NCI-H446 (cell line): ENCODE data around the gene WNK2.
"Not testable (repeated sequence)": the region's sequence is repeated elsewhere in the genome, so short reads cannot be mapped to it uniquely, and the experiment has no call there.

Experiments
- DNase-seq, 2 experiments: peaks; one replicate each; lab custom pipeline; 2025; lab: John Stamatoyannopoulos, UW

Gene WNK2

GRCh38 chr9:93183663-93184431 lies at the start of gene WNK2:
Gene WNK2 (plus strand): TSS chr9:93184139. CDS start chr9:93184930, 791 bp downstream.
- peak in 1 of 2 experiments; percentile 37 for DNase-seq

DNA sequence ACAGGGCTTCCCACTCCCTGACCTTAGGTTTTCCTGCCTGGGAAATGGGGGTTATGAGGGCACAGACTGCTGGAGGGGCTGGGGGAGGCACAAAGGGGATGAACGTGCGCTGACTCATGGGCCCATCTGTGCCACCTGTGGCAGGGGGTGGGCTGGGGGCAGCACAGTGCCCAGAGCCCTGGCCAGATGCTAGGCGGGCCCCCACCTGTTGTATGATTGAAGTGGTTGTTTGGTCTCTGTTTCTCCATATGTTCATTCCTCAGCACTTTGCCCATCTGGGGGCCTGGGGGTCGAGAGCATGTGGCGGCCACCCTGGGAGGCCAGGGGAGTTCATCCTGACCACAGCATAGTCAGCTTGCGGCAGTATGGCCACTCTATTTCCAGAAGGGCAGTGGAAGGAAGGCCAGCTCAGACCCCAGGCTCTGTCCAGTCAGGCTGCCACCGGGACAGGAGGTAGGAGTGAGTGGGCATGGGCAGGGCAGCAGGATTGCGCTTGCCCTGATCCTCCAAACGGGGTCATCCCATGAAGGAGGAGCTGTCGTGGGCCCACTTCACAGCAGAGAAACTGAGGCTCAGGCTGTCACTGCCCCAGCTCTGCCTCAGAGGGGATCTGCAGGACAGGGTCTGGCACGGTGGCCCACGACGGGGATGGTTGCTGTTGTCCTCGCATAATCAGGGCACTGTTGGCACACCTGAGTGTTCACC lies 49.0 kb upstream of the WNK2 start:
- DNase-seq: no peak

GRCh38 chr9:93136011-93136440 lies 47.9 kb upstream of the WNK2 start:
- peak in 1 of 2 experiments; percentile 6 for DNase-seq

DNA sequence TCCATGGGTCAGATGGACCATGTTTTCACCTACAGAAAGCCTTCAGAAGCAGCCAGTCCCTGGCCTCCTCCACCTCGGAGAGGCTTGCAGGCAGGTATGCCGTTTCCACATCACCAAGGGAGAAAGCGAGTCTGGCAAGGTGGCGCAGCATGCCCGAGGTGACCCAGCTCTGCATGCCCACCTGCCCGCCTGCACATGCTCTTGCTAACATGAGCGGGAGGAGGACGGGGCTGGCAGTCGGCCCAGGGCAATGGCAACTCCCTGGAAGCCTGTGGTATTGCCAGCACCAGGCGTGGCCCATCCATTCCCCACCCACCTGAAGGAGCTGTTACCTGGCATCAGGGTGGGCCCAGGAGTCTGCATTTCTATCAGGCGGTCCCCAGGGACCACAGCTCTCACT lies 46.6 kb upstream of the WNK2 start:
- DNase-seq: no peak

DNA sequence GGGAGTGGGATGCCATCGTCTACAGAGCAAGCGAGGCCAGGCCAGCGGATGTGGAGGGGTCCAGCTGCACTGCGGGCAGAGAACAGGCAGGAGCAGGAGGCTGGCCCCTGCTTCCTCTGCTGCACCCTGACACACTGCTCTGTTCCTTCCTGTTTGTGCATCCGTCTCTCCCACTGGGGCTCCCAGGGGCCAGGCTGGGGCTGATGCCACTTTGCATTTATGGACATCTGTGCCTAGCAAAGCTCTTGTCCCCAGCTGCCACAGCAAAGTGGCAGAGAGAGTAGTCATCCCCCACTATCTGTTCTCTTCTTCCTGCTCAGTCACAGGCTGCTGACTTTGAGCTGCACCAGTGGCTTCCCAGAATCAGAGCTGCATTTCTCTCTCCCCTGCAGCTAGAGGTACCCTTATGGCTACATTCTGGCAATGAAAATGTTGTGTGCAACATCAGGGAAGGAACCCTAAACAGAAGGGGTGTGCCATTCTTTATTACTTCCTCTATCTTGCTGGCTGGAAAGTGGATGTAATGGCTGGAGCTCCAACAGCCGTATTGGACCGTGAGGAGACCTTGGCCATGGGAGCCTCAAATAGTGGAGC lies 45.7 kb upstream of the WNK2 start:
- DNase-seq: no peak

- no peak for DNase-seq
These were observed 44.4 kb upstream of the WNK2 start for GRCh38 chr9:93139365-93140182.

DNA sequence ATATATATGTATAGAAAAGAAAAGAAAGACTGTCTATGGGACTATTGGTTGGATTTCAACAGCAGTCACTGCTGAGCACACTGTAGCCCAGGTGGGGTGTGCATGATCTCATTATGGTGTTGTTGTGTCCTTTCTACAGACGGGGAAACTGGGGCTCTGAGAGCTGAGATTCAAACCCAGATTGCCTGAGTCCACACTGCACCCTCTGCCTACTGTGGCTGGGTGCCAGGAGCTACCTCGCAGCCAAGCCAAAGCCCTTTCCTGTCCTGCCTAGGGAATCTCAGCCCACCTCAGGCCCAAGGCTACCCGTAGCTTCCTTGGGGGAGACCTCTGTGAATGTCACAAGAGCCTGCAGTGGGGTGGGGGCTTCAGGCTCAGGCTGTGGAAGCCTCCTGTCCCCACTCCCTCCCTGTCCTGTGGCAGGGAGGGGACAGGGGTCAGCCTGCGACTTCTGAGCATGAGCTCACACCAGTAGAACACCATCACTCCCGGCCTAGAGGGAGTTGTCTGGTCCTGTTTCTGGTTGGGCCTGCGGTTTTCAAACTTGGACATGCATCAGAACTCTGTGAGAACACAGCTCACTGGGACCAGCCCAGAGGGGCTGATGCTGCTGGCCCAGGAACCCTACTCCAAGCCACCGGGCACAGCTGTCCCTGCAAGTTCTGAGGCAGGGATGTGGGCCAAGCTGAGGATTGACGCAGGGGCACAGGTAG lies 42.0 kb upstream of the WNK2 start:
- DNase-seq: peak in 1 of 2 experiments; percentile 9

- peak in 1 of 2 experiments; percentile 29 for DNase-seq
These were observed 40.0 kb upstream of the WNK2 start for GRCh38 chr9:93143830-93144530.

GRCh38 chr9:93146696-93147095 lies 37.2 kb upstream of the WNK2 start:
- DNase-seq: not testable (repeated sequence)

GRCh38 chr9:93147632-93148031 lies 36.3 kb upstream of the WNK2 start:
- DNase-seq: no peak

DNA sequence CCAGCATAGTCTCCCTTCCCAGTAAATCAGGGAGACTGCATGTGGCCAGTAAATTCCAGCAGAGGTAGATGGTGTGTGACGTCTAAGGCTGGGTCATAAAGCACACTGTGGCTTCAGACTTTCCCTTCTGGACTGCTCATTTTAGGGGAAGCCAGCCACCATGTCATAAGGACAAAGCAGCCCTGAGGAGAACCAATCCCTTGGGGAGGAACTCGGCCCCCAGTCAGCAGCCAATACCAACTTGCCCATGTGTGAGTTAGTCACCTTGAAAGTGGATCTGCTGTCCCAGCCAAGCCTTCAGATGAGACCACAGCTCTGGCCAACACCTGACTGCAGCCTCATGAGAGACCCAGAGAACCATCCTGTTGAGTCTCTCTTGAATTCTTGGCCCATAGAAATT lies 35.2 kb upstream of the WNK2 start:
- DNase-seq: no peak

- DNase-seq: no peak
These were observed 34.6 kb upstream of the WNK2 start for GRCh38 chr9:93149361-93149760.

- DNase-seq: no peak
These were observed 32.7 kb upstream of the WNK2 start for GRCh38 chr9:93151097-93151784.

GRCh38 chr9:93154293-93154903 lies 29.5 kb upstream of the WNK2 start:
- DNase-seq: peak in 1 of 2 experiments; percentile 38

GRCh38 chr9:93155716-93156474 lies 28.0 kb upstream of the WNK2 start:
- peak; percentile 51 to 79 for DNase-seq

DNA sequence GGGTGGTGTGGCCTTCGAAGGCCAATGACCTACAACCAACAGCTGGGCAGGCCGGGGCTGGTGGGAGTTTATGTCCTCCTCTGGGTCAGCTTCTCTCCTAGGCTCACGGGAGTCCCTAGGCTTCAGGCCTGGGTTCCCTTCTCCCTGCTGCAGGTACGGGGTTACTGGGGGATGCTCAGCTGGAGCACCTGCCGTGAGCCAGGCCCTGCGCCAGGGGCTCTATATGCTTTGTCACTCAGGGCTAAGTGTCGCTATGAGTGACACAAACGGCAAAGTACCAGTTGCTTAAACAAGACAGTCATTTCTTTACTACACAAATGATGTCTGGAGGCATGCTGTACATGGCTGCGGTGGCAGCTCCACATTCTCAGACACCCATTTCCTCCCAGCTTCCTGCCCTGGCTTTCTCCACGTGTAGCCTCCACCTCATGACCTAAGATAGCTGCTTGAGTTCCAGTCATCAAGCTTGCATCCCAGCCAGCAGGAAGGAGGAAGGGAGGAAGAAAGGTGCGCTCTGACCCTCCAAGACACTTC lies 27.4 kb upstream of the WNK2 start:
- DNase-seq: no peak

- DNase-seq: peak in 1 of 2 experiments; percentile 61
These were observed 24.1 kb upstream of the WNK2 start for GRCh38 chr9:93159601-93160471.
